ENCODE measurements around the gene ZNF823.
A peak's percentile ranks its signal among the peaks of the same experiment; 100 is the strongest.
"Not testable (repeated sequence)": the region's sequence is repeated elsewhere in the genome, so short reads cannot be mapped to it uniquely, and the experiment has no call there.

Gene ZNF823

DNA sequence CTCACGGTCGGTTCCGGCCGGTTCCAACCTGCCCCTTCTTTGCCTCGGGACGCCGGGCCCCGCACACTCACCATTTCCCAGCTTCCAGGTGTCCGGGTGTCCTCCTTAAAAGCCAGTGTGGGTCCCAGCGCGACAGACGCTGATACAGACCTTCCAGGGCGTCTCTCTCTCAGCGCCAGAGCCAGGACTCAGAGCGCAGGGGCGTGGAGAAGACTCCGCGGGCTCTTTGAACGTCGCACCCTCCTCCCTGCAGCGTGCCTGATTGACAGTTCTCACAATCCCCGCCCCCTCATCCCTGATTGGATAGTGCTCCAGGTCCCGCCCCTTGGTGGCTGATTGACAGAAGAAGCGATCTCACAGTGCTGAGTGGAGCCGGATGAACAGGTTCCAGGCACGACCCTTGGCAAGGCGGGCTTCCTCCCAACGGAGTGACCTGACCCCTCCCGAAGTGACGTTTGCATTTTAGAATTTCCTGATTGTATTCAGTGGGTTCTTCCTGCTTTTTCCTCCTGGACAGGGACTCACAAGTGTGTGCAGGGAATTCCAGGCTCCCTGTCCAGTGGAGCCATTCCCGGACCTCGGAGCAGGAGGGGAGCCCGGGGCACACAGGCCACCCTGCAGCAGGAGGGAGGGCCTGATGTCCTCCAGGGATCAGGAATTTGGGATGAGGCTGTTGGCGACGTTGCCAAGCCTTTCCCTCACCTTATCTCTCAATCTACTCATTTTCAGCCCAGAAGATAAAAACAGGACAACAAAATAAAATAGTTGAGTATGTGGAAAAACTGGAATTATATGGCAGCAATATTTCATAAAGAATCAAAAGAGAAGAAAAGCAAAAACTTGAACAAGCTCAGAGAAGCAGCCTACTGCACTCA is at the start of gene ZNF823:
ZNF823 (minus strand) TSS at position 201 of the 875 bp plus-strand sequence; CDS start at position 74, 127 bp downstream.
- peak; percentile 98 for DNase-seq (ENCODE audit: low spot score)

DNA sequence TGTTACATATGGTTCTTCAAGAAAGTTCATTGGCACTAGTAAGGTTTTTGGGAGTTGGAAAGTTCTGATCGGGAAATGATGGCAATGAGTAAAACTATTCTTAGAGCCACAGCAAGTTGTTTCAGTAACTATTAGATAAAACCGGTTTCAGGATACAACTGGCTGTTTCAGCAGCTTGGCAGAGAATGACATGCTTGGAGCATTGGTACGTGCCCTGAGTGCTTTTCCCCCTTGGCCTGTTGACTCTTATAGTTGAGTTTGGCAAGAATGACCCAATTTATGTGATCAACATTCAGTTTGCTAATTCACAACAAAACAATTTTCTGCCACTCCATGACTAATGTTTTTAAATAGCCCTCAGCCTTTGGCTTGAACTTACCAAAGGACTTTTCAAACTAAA is 48.8 kb upstream of the ZNF823 start:
- no peak for DNase-seq (ENCODE audit: low spot score)

GRCh38 chr19:11784356-11784755 is 45.6 kb upstream of the ZNF823 start:
- no peak for DNase-seq (ENCODE audit: low spot score)

DNA sequence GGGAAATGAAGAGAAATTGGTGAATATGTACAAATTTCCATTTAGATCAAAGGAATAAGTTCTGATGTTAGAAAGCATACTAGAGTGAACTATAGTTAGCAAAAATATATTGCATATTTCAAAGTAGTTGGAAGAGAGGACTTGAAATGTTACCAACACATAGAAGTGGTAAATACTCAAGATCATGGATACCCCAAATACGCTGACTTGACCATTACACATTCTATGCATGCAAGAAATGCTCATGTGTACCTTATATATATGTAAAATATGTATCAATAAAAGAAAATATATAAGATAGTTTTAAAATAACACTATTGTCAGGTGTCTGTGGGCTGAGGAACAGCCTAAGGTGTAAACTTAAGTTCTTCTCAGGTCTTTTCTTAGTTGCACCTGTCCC is 45.0 kb upstream of the ZNF823 start:
- no peak for DNase-seq (ENCODE audit: low spot score)

DNA sequence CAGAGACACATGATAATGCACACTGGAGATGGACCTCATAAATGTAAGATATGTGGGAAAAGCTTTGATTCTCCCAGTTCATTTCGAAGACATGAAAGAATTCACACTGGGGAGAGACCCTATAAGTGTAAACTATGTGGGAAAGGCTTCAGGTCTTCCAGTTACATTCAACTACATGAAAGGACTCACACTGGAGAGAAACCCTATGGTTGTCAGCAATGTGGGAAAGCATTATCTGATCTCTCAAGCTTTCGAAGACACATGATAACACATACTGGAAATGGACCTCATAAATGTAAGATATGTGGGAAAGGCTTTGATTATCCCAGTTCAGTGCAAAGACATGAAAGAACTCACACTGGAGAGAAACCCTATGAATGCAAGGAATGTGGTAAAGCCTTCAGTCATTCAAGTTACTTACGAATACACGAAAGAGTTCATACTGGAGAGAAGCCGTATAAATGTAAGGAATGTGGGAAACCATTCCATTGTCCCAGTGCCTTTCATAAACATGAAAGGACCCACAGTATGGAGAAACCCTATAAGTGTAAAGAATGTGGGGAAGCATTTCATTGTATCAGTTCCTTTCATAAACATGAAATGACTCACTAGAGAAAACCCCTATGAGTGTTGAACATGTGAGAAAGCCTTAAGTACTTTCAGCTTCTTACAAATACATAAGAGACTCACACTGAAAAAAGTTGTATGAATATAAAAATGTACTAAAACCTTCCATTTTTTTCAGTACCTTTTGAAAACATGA is 42.7 kb upstream of the ZNF823 start:
- DNase-seq (ENCODE audit: low spot score): no peak

DNA sequence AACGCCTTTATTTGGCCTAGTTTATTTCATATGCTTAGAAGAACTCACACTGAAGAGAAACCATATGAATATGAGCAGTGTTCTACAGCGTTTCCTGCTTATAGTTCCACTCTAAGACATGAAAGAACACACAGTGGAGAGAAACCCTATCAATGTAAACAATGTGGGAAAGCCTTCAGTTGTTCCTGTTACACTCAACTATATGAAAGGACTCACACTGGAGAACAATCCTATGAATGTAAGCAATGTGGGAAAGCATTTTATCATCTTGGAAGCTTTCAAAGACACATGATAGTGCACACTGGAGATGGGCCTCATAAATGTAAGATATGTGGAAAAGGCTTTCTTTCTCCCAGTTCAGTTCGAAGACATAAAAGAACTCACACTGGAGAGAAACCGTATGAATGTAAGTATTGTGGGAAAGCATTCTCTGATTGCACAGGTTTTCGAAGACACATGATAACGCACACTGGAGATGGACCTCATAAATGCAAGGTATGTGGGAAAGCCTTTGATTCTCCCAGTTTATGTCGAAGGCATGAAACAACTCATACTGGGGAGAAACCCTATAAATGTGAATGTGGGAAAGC is 41.8 kb upstream of the ZNF823 start:
- DNase-seq (ENCODE audit: low spot score): no peak

DNA sequence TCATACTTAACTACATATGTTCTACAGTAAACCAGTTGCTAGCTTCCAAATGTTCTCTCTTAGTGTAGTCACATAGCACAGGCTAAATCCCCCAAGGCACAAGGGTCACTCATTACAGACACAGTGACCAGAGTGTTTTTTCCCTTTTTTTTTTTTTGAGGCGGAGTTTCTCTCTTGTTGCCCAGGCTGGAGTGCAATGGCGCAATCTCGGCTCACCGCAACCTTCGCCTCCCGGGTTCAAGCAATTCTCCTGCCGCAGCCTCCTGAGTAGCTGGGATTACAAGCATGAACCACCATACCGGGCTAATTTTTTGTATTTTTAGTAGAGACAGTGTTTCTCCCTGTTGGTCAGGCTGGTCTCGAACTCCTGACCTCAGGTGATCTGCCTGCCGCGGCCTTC is 37.9 kb upstream of the ZNF823 start:
- not testable (repeated sequence) for DNase-seq (ENCODE audit: low spot score)

DNA sequence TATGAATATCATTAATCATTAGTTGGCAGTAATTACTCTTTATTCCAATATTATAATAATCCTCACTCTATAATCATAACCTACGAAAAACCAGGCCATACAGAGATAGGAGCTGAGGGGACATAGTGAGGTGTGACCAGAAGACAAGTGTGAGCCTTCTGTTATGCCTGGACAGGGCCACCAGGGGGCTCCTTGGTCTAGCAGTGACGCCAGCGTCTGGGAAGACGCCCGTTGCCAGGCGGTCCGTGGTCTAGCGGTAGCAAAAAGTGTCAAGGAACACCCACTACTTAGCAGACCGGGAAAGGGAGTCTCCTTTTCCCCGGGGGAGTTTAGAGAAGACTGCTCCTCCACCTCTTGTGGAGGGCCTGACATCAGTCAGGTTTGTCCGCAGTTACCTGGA is 32.8 kb upstream of the ZNF823 start:
- DNase-seq (ENCODE audit: low spot score): not testable (repeated sequence)

- no peak for DNase-seq (ENCODE audit: low spot score)
These were observed 31.2 kb upstream of the ZNF823 start for GRCh38 chr19:11769995-11770394.

DNA sequence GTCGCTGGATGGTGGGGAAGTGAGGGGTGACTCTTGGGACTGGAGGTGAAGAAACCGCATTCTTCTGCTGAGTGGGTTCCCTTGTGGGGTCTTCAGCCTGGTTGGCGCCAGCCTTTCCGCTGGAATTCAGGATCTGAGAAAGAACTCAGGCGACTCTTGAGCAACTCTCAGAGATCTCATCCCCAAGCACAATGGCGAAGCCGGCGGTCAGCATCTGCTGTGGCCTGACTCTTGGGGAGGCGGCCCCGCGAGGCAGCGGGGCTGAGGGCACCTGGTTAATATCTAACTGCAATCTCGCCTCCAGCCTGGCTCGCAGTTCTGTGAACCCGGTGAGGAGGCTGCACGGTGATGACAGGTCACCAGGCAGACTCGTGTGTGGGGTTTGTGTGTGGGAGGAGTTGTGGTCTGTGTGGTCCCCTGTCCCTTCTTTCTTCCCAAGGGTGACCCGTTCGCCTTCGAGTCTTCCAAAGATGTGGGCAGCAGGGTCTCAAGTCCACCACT is 28.9 kb upstream of the ZNF823 start:
- DNase-seq (ENCODE audit: low spot score): peak; percentile 53

GRCh38 chr19:11766597-11767591 is 28.1 kb upstream of the ZNF823 start, which contains the start of gene ZNF441:
ZNF441 (plus strand) TSS chr19:11767000; CDS start chr19:11767194, 194 bp downstream.
- peak; percentile 97 for DNase-seq (ENCODE audit: low spot score)

DNA sequence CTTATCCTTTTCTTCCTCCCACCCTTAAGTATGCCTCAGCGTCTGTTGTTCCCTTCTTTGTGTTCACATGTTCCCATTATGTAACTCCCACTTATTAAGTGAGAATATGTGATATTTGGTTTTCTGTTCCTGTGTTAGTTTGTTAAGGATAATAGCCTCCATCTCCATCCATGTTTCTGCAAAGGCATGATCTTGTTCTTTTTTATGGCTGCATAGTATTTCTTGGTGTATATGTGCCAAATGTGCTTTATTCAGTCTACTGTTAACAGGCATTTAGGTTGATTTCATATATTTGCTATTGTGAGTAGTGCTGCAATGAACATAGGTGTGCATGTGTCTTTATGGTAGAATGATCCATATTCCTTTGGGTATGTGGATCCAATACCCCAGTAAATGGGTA is 24.9 kb upstream of the ZNF823 start:
- DNase-seq (ENCODE audit: low spot score): no peak

DNA sequence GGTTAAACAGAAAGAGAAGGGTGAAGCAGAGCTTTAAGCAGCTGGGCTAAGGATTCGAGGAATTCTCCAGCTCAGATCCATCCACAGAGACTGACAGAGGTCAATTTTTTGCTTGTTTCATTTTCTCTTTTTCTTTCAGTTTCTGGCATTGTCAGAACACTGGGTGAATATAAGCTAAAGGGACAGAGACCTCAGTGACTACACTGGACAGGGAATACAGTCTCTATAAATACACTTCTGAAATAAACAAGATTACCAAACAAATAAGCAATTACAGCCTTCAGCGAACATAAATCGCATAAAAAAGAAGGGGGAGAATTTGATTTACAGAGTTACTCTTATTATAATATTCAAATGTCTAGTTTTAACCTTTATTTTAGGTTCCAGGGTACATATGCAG is 24.4 kb upstream of the ZNF823 start:
- no peak for DNase-seq (ENCODE audit: low spot score)

DNA sequence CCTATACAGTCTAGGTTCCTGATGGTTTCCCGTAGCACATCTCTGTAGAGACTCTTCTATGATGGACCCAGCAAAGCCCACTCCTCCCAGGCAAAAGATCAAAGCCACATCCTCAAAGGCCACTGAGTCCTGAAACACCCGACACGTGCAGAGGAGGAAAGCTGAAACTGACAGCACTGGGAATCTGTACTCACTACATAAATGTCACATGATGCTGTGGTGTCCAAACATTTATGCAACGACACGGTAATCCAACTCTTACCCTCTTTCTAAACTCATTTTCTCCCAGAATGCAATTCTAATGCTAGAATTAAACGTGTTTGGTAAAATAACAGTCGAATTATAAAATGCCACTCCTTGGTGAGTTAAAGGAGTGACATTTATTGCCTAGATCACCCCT is 21.1 kb upstream of the ZNF823 start:
- DNase-seq (ENCODE audit: low spot score): no peak

- DNase-seq (ENCODE audit: low spot score): no peak
These were observed 18.2 kb upstream of the ZNF823 start for GRCh38 chr19:11756965-11757364.

DNA sequence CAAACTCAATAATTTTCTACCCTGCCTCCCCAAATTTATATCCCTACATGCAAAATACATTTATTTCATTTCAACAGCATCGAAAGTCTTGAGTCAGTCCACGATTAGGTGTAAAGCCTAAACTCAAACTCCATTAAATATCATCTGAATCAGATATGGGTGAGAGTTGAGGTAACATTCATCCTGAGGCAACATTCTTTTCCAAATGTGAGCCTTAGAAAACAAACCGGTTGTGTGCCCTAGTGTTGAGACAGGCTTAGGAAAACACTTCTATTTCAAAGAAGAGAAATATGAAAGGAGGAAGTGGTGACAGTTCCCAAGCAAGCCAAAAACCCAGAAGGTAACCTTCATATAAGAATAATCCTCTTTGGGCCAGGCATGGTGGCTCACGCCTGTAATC is 15.9 kb upstream of the ZNF823 start:
- DNase-seq (ENCODE audit: low spot score): no peak

GRCh38 chr19:11752244-11752736 is 13.5 kb upstream of the ZNF823 start:
- DNase-seq (ENCODE audit: low spot score): no peak

GRCh38 chr19:11749751-11750150 is 11.0 kb upstream of the ZNF823 start:
- no peak for DNase-seq (ENCODE audit: low spot score)

GRCh38 chr19:11747277-11747676 is 8.5 kb upstream of the ZNF823 start:
- no peak for DNase-seq (ENCODE audit: low spot score)

- DNase-seq (ENCODE audit: low spot score): no peak
These were observed 7.1 kb upstream of the ZNF823 start for GRCh38 chr19:11745869-11746268.

Data from ecto neural progenitor cell (in vitro differentiated cells).